ENCODE measurements around the gene HSPD1.
"Not testable (repeated sequence)": the region's sequence is repeated elsewhere in the genome, so short reads cannot be mapped to it uniquely, and the experiment has no call there.

Gene HSPD1

DNA sequence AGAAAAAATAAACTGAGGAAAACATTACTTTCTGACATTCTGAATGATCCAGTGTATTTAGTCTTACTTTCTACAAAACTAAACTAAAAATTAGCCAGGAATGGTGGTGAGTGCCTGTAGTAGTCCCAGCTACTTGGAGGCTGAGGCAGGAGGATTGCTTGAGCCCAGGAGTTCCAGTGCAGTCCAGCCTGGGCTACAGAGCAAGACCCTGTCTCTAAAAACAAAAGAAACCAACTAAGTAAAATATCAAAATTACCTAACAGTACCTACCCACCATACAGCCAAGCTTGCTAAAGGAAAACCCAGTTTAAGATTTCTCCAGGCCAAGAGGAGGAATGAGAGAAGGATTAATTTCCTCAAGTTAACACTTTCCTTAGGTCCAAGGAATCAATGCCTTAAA lies 2.9 kb downstream of the HSPD1 start:
- no peak for DNase-seq (ENCODE audit: low spot score)

DNA sequence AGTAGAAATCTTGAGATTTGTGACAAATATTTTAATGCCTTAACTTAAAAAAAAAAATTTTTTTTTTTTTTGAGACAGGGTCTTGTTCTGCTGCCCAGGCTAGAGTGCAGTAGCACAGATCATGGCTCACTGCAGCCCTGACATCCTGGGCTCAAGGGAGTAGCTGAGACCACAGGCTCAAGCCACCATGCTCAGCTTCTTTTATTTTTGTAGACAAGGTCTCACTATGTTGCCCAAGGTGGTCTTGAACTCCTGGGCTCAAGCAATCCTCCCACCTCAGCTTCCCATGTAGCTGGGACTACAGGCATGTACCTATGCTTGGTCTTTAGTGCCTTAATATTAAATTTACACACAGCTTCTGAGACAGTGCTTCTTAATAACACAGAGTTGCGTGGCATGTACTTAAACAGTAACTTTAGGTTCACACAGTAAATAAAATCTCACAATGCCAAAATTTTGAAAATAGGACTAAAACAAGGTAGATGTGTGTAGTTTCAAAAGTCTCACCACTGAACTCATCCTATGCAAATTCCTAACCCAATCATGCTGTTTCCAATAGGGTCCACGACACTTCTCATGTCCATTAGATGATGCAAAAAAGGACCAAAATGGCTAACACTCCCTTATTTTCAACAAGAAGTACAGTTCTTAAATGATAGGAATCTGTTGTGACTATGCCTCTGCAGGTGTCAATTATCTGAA lies 4.1 kb downstream of the HSPD1 start:
- DNase-seq (ENCODE audit: low spot score) = no peak

DNA sequence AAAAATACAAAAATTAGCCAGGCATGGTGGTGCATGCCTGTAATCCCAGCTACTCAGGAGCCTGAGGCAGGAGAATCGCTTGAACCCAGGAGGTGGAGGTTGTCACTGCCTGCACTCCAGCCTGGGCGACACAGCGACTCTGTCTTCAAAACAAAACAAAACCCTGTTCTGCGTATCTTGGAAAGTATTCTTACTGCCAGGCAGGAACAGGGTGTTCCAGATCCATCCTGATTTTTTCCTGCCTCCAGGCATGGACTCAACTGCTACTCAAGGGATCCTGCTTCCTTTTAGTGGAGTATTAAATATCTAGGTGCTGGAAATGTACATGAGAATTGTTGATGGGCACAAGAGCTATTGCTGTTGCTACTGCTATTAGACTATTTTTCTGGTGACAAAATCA lies 12.3 kb downstream of the HSPD1 start:
- no peak for DNase-seq (ENCODE audit: low spot score)

DNA sequence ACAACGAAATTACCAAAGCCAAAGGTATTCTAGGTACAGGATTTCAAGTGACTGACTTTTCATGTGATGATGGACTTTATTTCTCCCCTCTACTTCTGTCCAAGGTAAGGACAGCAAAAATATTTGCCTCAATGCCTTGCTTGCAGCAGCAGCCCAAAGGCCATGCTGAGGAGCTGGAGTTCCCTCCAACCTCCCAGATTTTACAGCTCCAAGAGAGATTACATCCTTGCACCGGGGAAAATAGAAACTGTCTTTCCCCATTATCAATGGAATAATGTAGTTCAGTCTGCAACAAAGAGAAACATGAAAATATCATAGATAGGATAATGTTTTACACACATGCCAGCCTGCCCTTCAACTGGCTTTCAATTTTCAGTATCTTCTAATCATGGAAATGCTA lies 13.5 kb downstream of the HSPD1 start:
- no peak for DNase-seq (ENCODE audit: low spot score)

DNA sequence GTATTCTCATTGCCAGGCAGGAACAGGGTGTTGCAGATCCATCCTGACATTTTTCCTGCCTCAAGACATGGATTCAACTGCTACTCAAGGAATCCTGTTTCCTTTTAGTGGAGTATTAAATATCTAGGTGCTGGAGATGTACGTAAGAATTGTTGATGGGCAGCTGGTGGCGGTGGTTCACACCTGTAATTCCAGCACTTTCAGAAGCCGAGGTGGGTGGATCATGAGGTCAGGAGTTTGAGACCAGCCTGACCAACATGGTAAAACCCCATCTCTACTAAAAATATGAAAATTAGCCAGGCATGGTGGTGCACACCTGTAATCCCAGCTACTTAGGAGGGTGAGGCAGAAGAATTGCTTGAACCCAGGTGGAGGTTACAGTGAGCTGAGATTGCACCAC lies 15.4 kb downstream of the HSPD1 start:
- not testable (repeated sequence) for DNase-seq (ENCODE audit: low spot score)

DNA sequence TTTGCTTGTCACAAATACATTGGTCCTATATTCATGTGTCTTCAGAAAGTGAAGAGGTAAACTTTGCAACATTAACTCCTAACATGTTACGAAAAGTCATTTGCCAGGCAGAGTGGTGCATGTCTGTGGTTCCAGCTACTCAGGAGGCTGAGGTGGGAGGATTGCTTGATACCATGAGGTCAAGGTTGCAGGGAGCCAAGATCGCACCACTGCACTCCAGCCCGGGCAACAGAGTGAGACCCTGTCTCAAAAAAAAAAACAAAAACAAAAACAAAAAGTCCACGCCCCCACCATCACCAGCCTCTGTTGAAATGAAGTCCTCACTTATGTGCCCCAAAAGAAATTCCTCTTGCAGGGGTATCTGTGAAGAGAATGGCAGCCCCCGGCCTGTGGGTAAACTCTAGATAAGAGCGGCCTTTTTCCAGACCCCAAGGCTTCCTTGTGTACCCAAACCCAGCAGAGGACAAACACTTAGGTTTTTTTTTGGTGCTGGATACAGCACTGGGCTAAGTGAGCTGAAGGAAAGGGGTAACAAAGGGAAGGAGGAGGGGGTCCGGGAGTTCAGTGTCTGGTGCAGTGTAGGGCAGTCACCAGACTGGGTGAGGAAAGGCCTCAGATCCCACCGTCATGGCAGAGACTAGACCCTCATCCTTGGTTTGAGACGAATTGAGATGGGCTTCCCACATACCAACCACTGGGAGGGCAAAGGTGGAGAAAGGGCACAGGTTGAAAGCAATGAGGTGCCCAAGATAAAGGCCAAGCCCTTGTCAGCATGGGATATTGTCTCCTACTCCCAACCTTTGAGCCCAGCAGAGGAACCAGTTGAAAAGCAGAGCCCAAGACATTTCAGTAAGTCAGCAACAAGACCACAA lies 19.2 kb downstream of the HSPD1 start:
- DNase-seq (ENCODE audit: low spot score) = no peak

DNA sequence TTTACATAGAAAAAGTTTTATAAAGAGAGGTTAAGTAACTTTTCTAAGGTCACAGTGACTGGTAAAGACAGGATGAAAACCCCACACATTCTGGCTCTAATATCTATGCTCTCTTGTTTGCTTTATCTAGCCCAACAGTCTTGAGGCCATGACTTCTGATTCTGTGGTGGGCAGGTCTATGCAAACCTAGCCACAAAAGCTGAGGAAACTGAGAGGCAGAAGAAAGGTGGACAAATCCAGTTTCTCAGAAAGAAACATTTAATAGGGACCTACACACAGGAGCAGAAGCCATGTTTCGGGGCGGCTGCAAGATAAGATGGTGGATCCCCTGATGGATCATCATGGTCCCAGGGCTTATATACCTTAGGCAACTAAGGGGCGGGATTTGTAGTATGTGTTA lies 21.8 kb downstream of the HSPD1 start:
- no peak for DNase-seq (ENCODE audit: low spot score)

DNA sequence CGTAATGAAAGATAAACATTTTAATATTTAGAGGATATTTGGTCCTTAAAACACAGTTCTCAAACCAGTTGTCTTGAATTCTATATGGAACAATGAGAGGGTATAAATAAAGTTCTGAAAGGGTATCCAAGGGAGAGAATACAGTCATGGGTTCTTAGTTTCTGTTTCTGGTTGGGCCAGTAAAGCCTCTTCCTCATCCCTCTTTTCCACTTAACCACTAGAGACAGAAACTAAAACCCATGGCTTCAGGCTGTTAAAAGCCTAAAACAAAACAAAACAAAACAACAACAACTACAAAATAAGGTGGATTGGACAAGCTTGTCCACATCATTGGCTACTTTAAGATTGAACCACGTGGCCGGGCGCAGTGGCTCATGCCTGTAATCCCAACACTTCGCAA lies 27.5 kb downstream of the HSPD1 start:
- no peak for DNase-seq (ENCODE audit: low spot score)

DNA sequence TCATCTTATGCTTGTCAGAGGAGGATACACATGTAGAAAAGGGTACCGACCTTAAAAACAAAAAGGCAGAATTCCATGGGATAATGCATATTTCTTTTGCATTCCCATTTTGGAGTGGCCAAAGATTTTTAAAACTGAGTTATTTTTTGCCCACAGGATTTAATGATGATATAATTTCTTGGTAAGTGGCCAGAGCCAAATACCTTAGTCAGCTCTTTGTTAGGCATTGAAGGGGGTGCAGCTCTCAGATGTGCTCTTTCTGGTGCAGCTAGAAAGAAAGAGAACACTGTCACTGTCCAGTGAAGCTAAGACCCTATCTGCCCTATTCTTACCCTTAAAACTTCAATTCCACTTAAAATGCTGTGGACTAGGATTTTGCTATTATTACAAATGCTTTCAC lies 35.5 kb downstream of the HSPD1 start:
- peak; percentile 23 for DNase-seq (ENCODE audit: low spot score)

DNA sequence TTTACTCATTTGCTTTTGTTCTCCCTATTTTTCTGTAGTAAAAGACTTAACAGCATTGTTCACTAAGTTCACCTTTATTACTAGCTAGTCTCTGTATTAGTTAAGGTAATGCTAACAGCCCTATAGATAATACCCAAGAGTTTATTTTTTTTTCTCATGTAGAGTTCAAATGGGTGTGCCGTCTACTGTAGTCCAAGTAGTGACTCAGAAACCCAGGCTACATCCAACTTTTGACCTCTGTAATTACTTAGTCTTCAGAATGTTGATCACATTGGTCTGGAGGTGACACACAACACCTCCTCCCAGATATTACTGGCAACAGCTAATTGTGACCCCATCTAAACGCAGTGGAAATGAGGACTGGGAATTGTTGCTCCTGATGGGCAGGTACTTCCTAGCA lies 38.6 kb downstream of the HSPD1 start:
- DNase-seq (ENCODE audit: low spot score) = no peak

DNA sequence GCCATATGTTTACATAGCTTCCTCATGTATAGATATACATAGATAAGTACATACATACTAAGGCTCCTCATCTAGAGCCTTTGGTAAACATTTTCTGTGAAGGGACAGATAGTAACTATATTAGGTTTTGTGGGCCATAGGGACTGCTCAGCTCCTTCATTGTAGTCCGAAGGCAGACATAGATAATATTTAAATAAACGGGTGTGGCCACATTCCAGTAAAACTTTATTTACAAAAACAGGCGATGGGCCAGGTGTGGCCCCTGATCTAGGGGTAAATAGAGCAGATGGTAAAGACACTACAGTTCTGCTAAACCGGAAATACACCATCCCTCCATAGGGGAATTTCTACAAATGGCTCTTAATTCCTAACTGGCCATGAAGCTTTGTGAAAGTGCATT lies 39.0 kb downstream of the HSPD1 start:
- DNase-seq (ENCODE audit: low spot score) = no peak

DNA sequence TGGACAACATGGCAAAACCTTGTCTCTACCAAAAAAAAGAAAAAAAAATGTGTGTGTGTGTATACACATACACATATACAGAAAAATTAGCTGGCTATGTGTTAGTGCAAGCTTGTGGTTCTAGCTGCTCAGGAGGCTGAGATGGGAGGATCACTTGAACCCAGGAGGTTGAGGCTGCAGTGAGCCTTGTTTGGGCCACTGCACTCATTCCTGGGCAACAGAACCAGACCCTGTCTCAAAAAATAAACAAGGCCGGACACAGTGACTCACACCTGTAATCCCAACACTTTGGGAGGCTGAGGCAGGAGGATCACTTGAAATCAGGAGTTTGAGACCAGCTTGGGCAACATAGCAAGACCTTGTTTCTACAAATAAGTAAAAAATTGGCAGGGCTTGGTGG lies 44.2 kb downstream of the HSPD1 start:
- no peak for DNase-seq (ENCODE audit: low spot score)

DNA sequence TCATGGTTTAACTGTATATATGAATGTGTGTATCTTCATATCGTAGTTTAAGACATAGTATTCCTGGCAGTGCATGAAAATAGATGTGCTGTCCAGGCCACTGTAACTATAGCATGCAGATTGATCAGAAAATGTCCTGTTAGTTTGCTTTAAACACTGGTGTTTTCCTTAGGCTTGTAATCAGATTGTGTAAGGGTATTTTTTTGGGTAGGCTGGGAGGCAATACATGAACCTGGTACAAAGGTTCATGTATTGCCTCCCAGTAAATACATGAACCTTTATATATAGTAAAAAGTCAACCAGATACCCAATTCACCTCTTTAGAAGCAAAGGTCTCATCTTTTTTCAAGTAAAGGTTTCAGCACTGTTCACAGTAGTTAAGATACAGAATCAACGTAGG lies 44.7 kb downstream of the HSPD1 start:
- DNase-seq (ENCODE audit: low spot score) = no peak

DNA sequence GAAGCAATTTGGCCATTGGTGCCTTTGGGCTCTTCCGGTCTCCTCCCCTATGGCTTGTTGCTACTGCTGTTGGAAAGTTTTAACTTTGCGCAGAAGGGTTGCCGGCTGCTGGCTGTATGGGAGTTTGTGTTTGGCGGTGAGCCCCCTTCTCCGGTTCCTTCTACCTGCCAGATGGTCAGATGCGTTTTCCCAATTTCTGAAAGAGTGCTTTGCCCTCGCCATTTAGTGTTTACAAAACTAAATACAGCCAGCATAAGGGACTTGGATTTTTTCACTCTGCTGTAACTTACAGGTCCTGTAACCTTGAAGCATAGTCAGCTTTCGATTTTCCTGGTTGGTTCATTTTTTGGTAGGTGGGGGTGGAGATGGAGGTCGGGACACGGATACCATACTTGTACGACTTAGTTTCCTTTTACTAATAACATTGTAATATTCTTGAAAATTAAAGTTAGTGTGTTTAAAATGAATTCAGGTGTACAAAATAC lies 45.7 kb downstream of the HSPD1 start:
- DNase-seq (ENCODE audit: low spot score) = peak; percentile 83

DNA sequence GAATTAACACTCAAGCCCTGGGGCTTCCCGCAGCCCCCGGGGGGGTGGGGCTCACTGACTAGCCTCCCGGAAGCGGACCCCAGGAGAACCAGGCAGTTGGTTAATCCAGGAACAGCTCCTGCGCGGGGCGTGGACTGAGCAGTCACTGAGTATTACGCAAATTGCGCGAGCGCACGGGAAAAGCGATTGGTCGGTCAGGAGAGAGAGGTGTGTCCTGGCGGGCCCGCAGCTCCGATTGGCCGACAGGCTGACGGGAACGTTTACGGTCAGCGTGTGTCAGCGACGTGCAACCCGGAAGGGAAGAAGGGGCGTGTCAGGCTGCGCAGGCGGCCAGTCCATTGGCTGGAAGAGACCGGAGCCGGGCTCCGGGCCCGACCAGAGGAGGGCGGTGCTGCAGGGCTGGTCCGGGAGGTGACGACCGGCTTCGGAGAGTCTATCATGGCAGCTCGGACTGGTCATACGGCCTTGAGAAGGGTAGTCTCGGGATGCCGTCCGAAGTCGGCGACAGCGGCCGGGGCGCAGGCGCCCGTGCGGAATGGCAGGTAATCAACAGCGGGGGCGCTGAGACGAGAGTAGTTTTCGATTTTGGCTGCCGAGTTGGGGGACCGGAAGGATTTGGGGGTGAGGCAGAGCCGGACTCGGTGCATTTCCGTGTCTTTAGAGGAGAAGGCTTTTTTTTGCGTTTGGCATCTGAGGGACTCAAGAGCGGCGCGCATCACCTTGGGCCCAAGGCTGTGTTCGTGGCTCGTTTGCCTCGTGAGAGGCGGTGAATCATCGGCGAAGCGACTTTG lies 46.3 kb downstream of the HSPD1 start, which contains the start of gene COQ10B:
COQ10B (plus strand) TSS at position 430 of the 791 bp plus-strand sequence; CDS start at position 439, 9 bp downstream.
- peak; percentile 98 for DNase-seq (ENCODE audit: low spot score)

DNA sequence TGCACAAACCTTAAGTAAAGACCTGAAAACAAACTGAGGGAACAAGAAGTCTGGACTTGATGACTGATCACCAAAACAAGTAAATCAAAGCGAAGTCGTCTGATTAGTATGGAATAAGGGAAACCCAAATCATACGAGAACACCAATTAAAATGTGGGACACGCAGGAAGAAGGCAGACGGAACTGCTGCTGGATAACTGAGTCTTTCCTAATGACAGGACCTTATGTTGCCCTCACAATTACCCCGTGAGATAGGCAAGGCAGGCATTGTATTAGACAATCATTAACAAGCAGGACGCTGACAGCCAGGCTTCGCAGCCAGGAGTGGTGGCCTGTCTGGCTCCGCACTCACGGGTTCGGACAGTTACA lies 46.9 kb downstream of the HSPD1 start:
- DNase-seq (ENCODE audit: low spot score) = no peak

DNA sequence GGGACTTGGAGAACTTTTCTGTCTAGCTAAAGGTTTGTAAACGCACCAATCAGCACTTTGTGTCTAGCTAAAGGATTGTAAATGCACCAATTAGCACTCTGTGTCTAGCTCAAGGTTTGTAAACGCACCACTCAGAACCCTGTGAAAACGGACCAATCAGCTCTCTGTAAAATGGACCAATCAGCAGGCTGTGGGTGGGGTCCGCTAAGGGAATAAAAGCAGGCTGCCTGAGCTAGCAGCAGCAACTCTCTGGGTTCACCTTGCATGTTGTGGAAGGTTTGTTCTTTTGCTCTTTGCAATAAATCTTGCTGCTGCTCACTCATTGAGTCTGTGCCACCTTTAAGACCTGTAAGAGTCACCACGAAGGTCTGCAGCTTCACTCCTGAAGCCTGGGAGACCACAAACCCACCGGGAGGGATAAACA lies 48.7 kb downstream of the HSPD1 start:
- DNase-seq (ENCODE audit: low spot score) = not testable (repeated sequence)

DNA sequence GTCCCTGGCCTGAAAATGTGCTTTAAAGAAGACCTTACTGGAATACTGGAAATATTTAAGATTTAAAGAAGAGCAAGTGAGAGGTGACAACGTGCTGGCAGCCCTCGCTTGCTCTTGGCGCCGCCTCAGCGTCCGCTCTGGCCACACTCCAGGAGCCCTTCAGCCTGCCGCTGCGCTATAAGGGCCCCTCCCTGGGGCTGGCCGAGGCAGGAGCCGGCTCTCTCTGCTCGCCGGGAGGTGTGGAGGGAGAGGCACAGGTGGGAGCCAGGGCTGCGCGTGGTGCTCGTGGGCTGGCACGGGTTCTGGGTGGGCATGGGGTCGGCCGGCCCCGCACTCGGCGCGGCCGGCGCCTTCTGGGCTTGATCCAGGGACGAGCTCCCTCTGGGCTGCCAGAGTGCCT lies 49.2 kb downstream of the HSPD1 start:
- DNase-seq (ENCODE audit: low spot score) = no peak

DNA sequence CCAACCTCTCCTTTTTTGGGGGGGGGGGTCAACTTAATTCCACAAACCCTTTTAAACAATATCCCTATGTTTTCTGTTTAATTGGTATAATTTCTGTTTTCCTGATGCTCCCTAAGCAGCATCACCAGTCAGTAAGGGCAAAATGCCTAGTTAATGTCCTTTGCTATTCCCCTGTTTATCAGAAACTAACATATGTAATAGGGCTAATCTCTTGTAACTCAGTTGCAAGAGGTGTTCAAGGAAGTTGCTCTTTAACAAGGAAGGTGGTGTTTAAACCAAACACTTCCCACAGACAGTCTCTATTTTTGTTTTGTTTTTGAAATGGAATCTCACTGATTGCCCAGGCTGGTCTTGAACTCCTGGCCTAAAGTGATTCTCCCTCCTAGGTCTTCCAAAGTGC lies 52.8 kb downstream of the HSPD1 start:
- no peak for DNase-seq (ENCODE audit: low spot score)

DNA sequence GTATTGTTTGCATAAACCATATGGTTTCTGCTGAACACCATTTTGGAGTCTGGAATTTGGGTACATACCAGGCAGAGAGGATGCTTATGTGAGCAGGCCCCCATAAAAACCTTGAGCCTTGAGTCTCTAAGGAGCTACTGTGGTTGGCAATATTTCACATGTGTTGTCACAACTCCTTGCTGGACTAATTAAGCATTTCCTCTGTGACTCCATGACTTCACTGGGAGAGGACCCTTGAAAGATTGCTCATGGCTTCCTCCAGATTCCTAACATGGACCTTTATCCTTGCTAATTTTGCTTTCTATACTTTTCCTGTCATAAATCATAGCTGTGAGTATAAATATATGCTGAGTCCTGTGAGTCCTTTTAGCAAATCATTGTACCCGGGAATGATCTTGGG lies 53.9 kb downstream of the HSPD1 start:
- DNase-seq (ENCODE audit: low spot score) = no peak

DNA sequence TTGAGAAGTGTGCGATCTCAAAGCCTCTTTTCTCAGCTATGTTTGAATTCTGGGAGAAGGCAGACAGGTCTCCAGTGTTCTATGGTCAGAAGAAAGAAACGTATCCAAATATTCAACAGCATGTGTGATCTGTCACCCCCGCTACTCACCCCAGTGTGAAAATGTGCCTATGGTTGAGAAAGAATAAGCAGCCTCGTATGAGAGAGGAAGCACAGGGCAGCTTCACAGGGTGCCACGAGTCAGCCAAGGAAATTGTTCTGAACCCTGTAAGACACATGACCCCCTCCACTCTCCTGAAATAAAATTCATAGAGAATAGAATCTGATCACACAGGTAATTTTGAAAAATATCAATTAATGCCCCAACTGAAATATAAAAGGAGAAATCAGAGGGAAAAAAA lies 56.8 kb downstream of the HSPD1 start:
- no peak for DNase-seq (ENCODE audit: low spot score)

DNA sequence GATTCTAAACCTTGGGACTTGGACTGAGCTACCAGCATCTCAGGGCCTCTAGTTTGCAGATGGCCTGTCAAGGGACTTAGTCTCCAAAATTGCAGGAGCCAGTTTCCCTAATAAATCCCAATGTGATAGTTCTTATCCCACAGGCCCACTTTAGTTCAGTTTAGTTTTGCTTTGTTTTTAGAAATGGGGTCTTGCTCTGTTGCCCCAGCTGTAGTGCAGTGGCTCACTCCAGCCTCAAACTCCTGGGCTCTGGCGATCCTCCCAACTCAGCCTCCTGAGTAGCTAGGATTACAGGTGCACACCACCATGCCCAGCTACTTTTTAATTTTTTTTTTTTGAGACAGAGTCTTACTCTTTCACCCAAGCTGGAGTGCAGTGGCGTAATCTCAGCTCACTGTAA lies 62.3 kb downstream of the HSPD1 start:
- DNase-seq (ENCODE audit: low spot score) = no peak

Measured in GM03348 (cell line).